Tibial nerve (tissue), 4 donors: ENCODE measurements around the gene ST6GALNAC4. TPM values are rescaled to one million over a fixed set of nuclear protein-coding genes. Genes with fewer than 3 reads are reported as not detected.

Source experiments
- DNase-seq, 2 donors: peaks; one replicate each; pipeline ENCODE4 v3.0.0-alpha.2; 2019; ENCODE audit warnings: low spot score in 2 of 2
- H3K27ac ChIP-seq, 4 donors: fragments of 200-600 bp; sonication (generic) in 3 of 4; one replicate each; pipeline ENCODE4 v1.5.1; 2017 to 2019; ENCODE audit warnings: mild to moderate bottlenecking in 1 of 4
- H3K27me3 ChIP-seq, 2 donors: fragments of 200-600 bp; sonication (generic) in 1 of 2; one replicate each; pipeline versions ENCODE4 v1.5.1 to v1.6.0; 2017 to 2019
- H3K36me3 ChIP-seq, 3 donors: fragments of 200-600 bp; sonication (generic); one replicate each; pipeline ENCODE4 v1.5.1; 2018 to 2019
- H3K4me1 ChIP-seq, 4 donors: fragments of 200-600 bp; sonication (generic) in 3 of 4; one replicate each; pipeline ENCODE4 v1.5.1; 2017 to 2019
- H3K4me3 ChIP-seq, 4 donors: fragments of 200-600 bp; sonication (generic) in 3 of 4; one replicate each; pipeline ENCODE4 v1.5.1; 2017 to 2019; ENCODE audit warnings: mild to moderate bottlenecking in 1 of 4, moderate library complexity in 1 of 4
- H3K9me3 ChIP-seq, 4 donors: fragments of 200-600 bp; sonication (generic) in 3 of 4; one replicate each; pipeline ENCODE4 v1.5.1; 2017 to 2019
- EP300 ChIP-seq, 2 donors: sonication (generic); formaldehyde crosslinking; IDR thresholded peaks; one replicate each; pipeline ENCODE4 v1.6.1; 2017; ENCODE audit warnings: antibody characterized with exemption in 2 of 2, mild to moderate bottlenecking in 1 of 2
- POLR2A ChIP-seq, 2 donors: fragments of 450-650 bp; IDR thresholded peaks; one replicate each; pipeline ENCODE4 v1.6.1; 2017; ENCODE audit warnings: antibody characterized with exemption in 2 of 2, mild to moderate bottlenecking in 2 of 2, moderate library complexity in 2 of 2
- WGBS, 2 donors: methylation state at CpG; one replicate each; pipeline ENCODE4 v1.1.5; 2018; 5-methylcytosine and 5-hydroxymethylcytosine counted together
- total RNA-seq, 4 donors: library from RNA; depleted of rRNA; stranded (reverse); fragments of >200 nt; gene quantifications; one replicate each; pipeline ENCODE4 v1.1.0, GENCODE V29; 2016
- TF ChIP-seq, protein P1 (sequence below), 5 experiments: fragments of 200-600 bp in 3 of 5; fragments of 450-650 bp in 2 of 5; sonication (generic) in 3 of 5; IDR thresholded peaks; one replicate each; pipeline ENCODE4 v1.5.1; 2016 to 2019; ENCODE audit warnings: antibody characterized with exemption in 5 of 5, mild to moderate bottlenecking in 3 of 5, moderate library complexity in 2 of 5

ST6GALNAC4 gene
- total RNA-seq, 4 donors from 2014 or later, result 23.9 to 70.5 (median 37.0) TPM

GRCh38 chr9:127912882-127913281 lies 4.0 kb downstream of the ST6GALNAC4 start:
- H3K9me3 ChIP-seq, result no peaks in the 10 kb centered on the region
- H3K27ac ChIP-seq, result no peak overlapping the region
- no peak overlapping the region for H3K4me3 ChIP-seq
- DNase-seq, result no peak
- H3K4me1 ChIP-seq, result peaks cover 0 to 45% (median 17%) of the 10 kb centered on the region in 4 donors
- H3K36me3 ChIP-seq, result peaks cover 0 to 62% (median 0%) of the 10 kb centered on the region in 3 donors
- TF ChIP-seq EP300 (IDR thresholded peaks at IDR 0.05) (no peak), POLR2A (IDR thresholded peaks at IDR 0.05) (no peak)
- TF ChIP-seq, protein P1, sequence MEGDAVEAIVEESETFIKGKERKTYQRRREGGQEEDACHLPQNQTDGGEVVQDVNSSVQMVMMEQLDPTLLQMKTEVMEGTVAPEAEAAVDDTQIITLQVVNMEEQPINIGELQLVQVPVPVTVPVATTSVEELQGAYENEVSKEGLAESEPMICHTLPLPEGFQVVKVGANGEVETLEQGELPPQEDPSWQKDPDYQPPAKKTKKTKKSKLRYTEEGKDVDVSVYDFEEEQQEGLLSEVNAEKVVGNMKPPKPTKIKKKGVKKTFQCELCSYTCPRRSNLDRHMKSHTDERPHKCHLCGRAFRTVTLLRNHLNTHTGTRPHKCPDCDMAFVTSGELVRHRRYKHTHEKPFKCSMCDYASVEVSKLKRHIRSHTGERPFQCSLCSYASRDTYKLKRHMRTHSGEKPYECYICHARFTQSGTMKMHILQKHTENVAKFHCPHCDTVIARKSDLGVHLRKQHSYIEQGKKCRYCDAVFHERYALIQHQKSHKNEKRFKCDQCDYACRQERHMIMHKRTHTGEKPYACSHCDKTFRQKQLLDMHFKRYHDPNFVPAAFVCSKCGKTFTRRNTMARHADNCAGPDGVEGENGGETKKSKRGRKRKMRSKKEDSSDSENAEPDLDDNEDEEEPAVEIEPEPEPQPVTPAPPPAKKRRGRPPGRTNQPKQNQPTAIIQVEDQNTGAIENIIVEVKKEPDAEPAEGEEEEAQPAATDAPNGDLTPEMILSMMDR (IDR thresholded peaks at IDR 0.05), result no peak
- WGBS, 2 donors, result 74 to 80% methylated on average over 5 of the region's 5 CpGs
- H3K27me3 ChIP-seq, result no peaks in the 10 kb centered on the region

DNA sequence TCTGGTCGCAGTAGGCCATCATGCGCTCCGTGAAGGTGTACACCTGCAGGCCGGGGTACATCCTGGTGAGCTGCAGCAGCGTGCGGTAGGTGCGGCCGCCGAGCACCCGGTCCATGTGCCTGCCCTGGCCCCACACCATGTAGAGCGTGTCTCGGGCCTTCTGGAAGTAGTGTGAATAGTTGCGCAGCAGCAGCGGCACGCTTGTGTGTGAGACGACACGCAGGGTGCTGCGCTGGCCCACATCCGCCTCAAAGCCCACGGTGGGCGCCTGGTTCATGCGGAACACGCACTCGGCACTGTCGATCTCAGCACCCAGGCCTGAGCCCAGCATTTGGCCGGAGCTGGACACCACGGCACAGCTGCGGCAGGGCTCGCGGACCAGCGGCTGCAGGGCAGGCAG lies 4.5 kb downstream of the ST6GALNAC4 start:
- no peak for DNase-seq
- TF ChIP-seq EP300 (IDR thresholded peaks at IDR 0.05) (no peak), POLR2A (IDR thresholded peaks at IDR 0.05) (no peak)
- TF ChIP-seq, protein P1 (IDR thresholded peaks at IDR 0.05), result no peak
- H3K9me3 ChIP-seq, result no peaks in the 10 kb centered on the region
- H3K27me3 ChIP-seq, result no peaks in the 10 kb centered on the region
- 95 to 96% methylated on average over 30 to 31 of the region's 31 CpGs for WGBS, 2 donors
- peaks cover 0 to 64% (median 0%) of the 10 kb centered on the region in 3 donors for H3K36me3 ChIP-seq
- no peak overlapping the region for H3K27ac ChIP-seq
- peaks cover 0 to 45% (median 15%) of the 10 kb centered on the region in 4 donors for H3K4me1 ChIP-seq
- H3K4me3 ChIP-seq, result no peak overlapping the region

DNA sequence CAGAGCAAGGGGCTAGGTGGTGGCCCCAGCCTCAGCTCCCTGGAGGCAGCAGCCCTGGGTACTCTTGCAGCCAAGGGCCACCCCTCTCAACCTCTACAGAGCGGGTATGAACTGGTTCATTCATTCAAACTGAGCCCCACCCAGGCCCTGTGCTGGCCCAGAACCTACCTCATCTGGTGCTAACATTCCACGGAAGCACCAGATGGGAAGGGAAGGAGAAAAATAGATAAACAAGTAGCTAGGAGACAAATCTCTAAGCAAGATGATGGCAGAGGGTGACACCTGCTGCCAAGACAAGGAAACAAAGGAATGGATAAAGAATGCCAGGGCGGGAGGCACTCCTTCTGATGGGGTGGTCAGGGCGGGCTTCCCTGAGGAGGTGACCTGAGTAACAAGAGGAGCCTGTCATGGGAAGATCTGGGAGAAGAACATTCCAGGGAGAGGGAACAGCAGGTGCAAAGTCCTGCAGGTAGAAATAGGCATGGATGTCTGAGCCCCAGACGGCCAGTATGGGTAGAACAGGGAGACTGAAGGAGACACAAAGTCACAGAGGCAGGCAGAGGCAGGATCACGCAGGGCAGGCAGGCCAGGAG lies 6.1 kb downstream of the ST6GALNAC4 start:
- Histone ChIP-seq H3K4me3 (no peak overlapping the region), H3K27me3 (no peaks in the 10 kb centered on the region), H3K4me1 (peaks cover 0 to 49% (median 26%) of the 10 kb centered on the region in 4 donors), H3K36me3 (peaks cover 0 to 64% (median 0%) of the 10 kb centered on the region in 3 donors), H3K9me3 (no peaks in the 10 kb centered on the region), H3K27ac (peak overlapping the region in 3 of 4 donors; percentile 46 to 60 (median 53))
- TF ChIP-seq EP300 (IDR thresholded peaks at IDR 0.05), result no peak
- no peak for TF ChIP-seq POLR2A (IDR thresholded peaks at IDR 0.05)
- TF ChIP-seq, protein P1 (IDR thresholded peaks at IDR 0.05), result peak in 3 of 5 experiments; percentile 10 to 34 (median 13)
- WGBS, 2 donors, result 62 to 63% methylated on average over 6 of the region's 6 CpGs
- DNase-seq, result no peak

- Histone ChIP-seq H3K36me3 (peaks cover 0 to 64% (median 0%) of the 10 kb centered on the region in 3 donors), H3K9me3 (no peaks in the 10 kb centered on the region), H3K27ac (peak overlapping the region; percentile 2 to 53 (median 36)), H3K27me3 (no peaks in the 10 kb centered on the region), H3K4me3 (no peak overlapping the region), H3K4me1 (peaks cover 0 to 50% (median 30%) of the 10 kb centered on the region in 4 donors)
- TF ChIP-seq, protein P1 (IDR thresholded peaks at IDR 0.05), result no peak
- no peak for TF ChIP-seq EP300 (IDR thresholded peaks at IDR 0.05)
- no peak for TF ChIP-seq POLR2A (IDR thresholded peaks at IDR 0.05)
- 84 to 87% methylated on average over 16 of the region's 17 CpGs for WGBS, 2 donors
- DNase-seq, result no peak
Measured at GRCh38 chr9:127909839-127910273, 7.0 kb downstream of the ST6GALNAC4 start.

GRCh38 chr9:127908660-127908926 lies 8.2 kb downstream of the ST6GALNAC4 start:
- Histone ChIP-seq H3K4me3 (no peak overlapping the region), H3K27ac (peak overlapping the region in 2 of 4 donors; percentile 87 to 88), H3K36me3 (peaks cover 0 to 53% (median 0%) of the 10 kb centered on the region in 3 donors), H3K4me1 (peaks cover 0 to 59% (median 41%) of the 10 kb centered on the region in 4 donors), H3K9me3 (no peaks in the 10 kb centered on the region), H3K27me3 (no peaks in the 10 kb centered on the region)
- no peak for DNase-seq
- WGBS, 2 donors, result 91 to 97% methylated on average over 9 to 10 of the region's 10 CpGs
- no peak for TF ChIP-seq POLR2A (IDR thresholded peaks at IDR 0.05)
- no peak for TF ChIP-seq EP300 (IDR thresholded peaks at IDR 0.05)
- TF ChIP-seq, protein P1 (IDR thresholded peaks at IDR 0.05), result no peak
